B cell (primary cell): ENCODE measurements around the gene PERCC1. TPM values are rescaled to one million over a fixed set of nuclear protein-coding genes. Genes with fewer than 3 reads are reported as not detected.
"Not testable (repeated sequence)": the region's sequence is repeated elsewhere in the genome, so short reads cannot be mapped to it uniquely, and the experiment has no call there.

Experiments used
- ATAC-seq: fragments of 200-7000 bp; cut with Tn5 transposase; one replicate; pipeline ENCODE4 v1.10.0; 2021; ENCODE audit warnings: low read depth, mild to moderate bottlenecking, moderate number of reproducible peaks, moderate library complexity
- CTCF ChIA-PET: fragments of 350-600 bp; sonication (Branson Sonifier 250); formaldehyde crosslinking; loops from one replicate; lab custom pipeline; 2021; ENCODE audit warnings: antibody characterized with exemption, inconsistent platforms; lab: Charles Lee
- POLR2A ChIA-PET: fragments of 350-600 bp; sonication (Branson Sonifier 250); formaldehyde crosslinking; loops from one replicate; lab custom pipeline; 2021; ENCODE audit warnings: antibody characterized with exemption; lab: Charles Lee
- DNase-seq: peaks from one replicate; pipeline ENCODE4 v3.0.0; 2013
- H2AFZ ChIP-seq: 2 replicates; pipeline ENCODE4 v1.6.1; 2012; ENCODE audit warnings: mild to moderate bottlenecking, low read depth, low read length; ENCODE audit not compliant: insufficient read depth, poor library complexity, severe bottlenecking
- H3K27ac ChIP-seq, 2 donors: 1 replicate in 1 of 2; 2 replicates in 1 of 2; pipeline ENCODE4 v1.5.1; 2012 to 2013; ENCODE audit warnings: low read length in 2 of 2, mild to moderate bottlenecking in 2 of 2, moderate library complexity in 1 of 2
- H3K27me3 ChIP-seq, 4 experiments: fragments of 200-600 bp in 1 of 4; sonication (generic) in 1 of 4; replicated peaks in 1 of 4; 1 replicate in 2 of 4; 2 replicates in 2 of 4; pipeline versions ENCODE4 v1.6.1 to v1.7.0; 2013 to 2016; ENCODE audit warnings: low read length in 3 of 4, mild to moderate bottlenecking in 2 of 4, mixed read lengths in 1 of 4, moderate library complexity in 1 of 4; ENCODE audit not compliant: insufficient read depth in 4 of 4, control insufficient read depth in 3 of 4; ENCODE audit errors: control extremely low read depth in 1 of 4
- H3K36me3 ChIP-seq, 2 experiments: replicated peaks in 1 of 2; 1 replicate in 1 of 2; 2 replicates in 1 of 2; pipeline versions ENCODE4 v1.6.1 to v1.7.1; 2013; ENCODE audit warnings: low read length in 1 of 2; ENCODE audit not compliant: insufficient read depth in 2 of 2, control insufficient read depth in 1 of 2; ENCODE audit errors: control extremely low read depth in 1 of 2, extremely low read depth in 1 of 2
- H3K4me1 ChIP-seq, 2 donors: fragments of 200-600 bp in 1 of 2; sonication (generic) in 1 of 2; 1 replicate in 1 of 2; 2 replicates in 1 of 2; pipeline versions ENCODE4 v1.5.1 to v1.6.1; 2013 to 2017; ENCODE audit warnings: low read length in 2 of 2; ENCODE audit not compliant: control insufficient read depth in 2 of 2, insufficient read depth in 2 of 2
- H3K4me2 ChIP-seq: replicated peaks from 2 replicates; pipeline ENCODE3; 2012; ENCODE audit warnings: mild to moderate bottlenecking, low read depth, low read length; ENCODE audit not compliant: poor library complexity, severe bottlenecking
- H3K4me3 ChIP-seq, 5 experiments: fragments of 200-600 bp in 1 of 5; sonication (generic) in 1 of 5; 1 replicate in 3 of 5; 2 replicates in 2 of 5; pipeline versions ENCODE4 v1.5.1 to v1.7.0; 2011 to 2016; ENCODE audit warnings: low read length in 4 of 5, mild to moderate bottlenecking in 4 of 5, low read depth in 2 of 5, control low read depth in 1 of 5, moderate library complexity in 1 of 5; ENCODE audit not compliant: insufficient read depth in 1 of 5; ENCODE audit errors: control extremely low read depth in 1 of 5, extremely low read depth in 1 of 5
- H3K79me2 ChIP-seq: fragments of 200-600 bp; sonication (generic); one replicate; pipeline ENCODE4 v1.6.0; 2016; ENCODE audit warnings: low read length; ENCODE audit not compliant: control insufficient read depth, insufficient read depth
- H3K9ac ChIP-seq: fragments of 200-600 bp; sonication (generic); 2 replicates; pipeline ENCODE4 v1.6.1; 2017; ENCODE audit warnings: mild to moderate bottlenecking, low read length, moderate library complexity
- H3K9me3 ChIP-seq, 3 donors: one replicate each; pipeline versions ENCODE4 v1.6.1 to v1.7.1; 2013; ENCODE audit warnings: low read length in 2 of 3; ENCODE audit not compliant: control insufficient read depth in 2 of 3, insufficient read depth in 1 of 3; ENCODE audit errors: control extremely low read depth in 1 of 3
- H4K20me1 ChIP-seq: 2 replicates; pipeline ENCODE4 v1.6.0; 2012; ENCODE audit warnings: mild to moderate bottlenecking, low read length; ENCODE audit not compliant: insufficient read depth, control insufficient read depth, poor library complexity, severe bottlenecking
- H3K27ac Mint-ChIP-seq: one replicate; pipeline ENCODE4 v1.8.0; 2021; ENCODE audit warnings: mixed read lengths
- H3K27me3 Mint-ChIP-seq: one replicate; pipeline ENCODE4 v1.8.0; 2021; ENCODE audit warnings: mixed read lengths
- H3K4me1 Mint-ChIP-seq: one replicate; pipeline ENCODE4 v1.8.0; 2021; ENCODE audit warnings: mixed read lengths
- H3K4me3 Mint-ChIP-seq: one replicate; pipeline ENCODE4 v1.8.0; 2021; ENCODE audit warnings: mixed read lengths
- H3K9me3 Mint-ChIP-seq: one replicate; pipeline ENCODE4 v1.8.0; 2022; ENCODE audit warnings: mixed read lengths; ENCODE audit not compliant: insufficient read depth
- EZH2 ChIP-seq: IDR thresholded peaks from 2 replicates; pipeline ENCODE4 v1.6.1; 2012; ENCODE audit warnings: borderline replicate concordance, low read depth, mild to moderate bottlenecking, moderate library complexity, low read length; ENCODE audit not compliant: insufficient read depth, poor library complexity, severe bottlenecking
- WGBS: methylation state at CpG from one replicate; pipeline ENCODE4 v1.1.5; 2013; ENCODE audit warnings: missing lambda C conversion rate; ENCODE audit not compliant: insufficient coverage; 5-methylcytosine and 5-hydroxymethylcytosine counted together
- intact Hi-C: fragments of 100-400 bp; cut with micrococcal nuclease; formaldehyde crosslinking; loops from one replicate; pipeline ENCODE4 v1.10.0; 2022
- polyA plus RNA-seq: library from polyadenylated mRNA; depleted of rRNA; stranded (reverse); fragments of >200 nt; gene quantifications from 2 replicates; pipeline ENCODE4 v1.2.3, GENCODE V29; 2012
- total RNA-seq, 2 donors: library from RNA; stranded (reverse); fragments of 120-200 nt in 1 of 2; gene quantifications; 1 replicate in 1 of 2; 2 replicates in 1 of 2; pipeline versions ENCODE4 v1.2.3 to v1.2.4, GENCODE V29; 2013 to 2022
- TF ChIP-seq, protein P1 (sequence below): fragments of 200-600 bp; IDR thresholded peaks from one replicate; pipeline ENCODE4 v1.8.0; 2022; ENCODE audit warnings: antibody characterized with exemption, mild to moderate bottlenecking

The PERCC1 gene
- total and polyA plus RNA-seq, 2 donors (not counting 1 experiment from before 2014, with no cell fraction given) = 0.46 to 0.64 TPM

GRCh38 chr16:1468426-1468810 lies 37.5 kb downstream of the PERCC1 start:
- H3K9ac ChIP-seq = no peak overlapping the region

DNA sequence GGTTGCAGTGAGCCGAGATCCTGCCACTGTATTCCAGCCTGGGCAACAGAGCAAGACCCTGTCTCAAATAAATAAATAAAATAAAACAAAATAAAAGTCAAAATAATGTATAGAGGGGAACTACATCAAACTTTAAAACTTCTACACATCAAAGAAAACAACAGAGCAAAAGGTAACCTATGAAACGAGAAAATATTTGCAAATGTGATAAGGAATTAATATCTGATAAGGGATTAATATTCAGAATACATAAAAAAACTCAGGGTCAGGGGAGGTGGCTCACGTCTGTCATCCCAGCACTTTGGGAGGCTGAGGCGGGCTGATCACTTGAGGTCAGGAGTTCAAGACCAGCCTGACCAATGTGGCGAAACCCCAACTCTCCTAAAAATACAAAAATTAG lies 38.3 kb downstream of the PERCC1 start:
- H3K4me3 ChIP-seq, H2AFZ ChIP-seq, DNase-seq, POLR2A ChIA-PET, H3K9ac ChIP-seq, CTCF ChIA-PET, H3K9me3 ChIP-seq, ATAC-seq, H3K9me3 Mint-ChIP-seq, H3K36me3 ChIP-seq, H3K27me3 Mint-ChIP-seq, H3K27me3 ChIP-seq: not testable (repeated sequence)
- Histone ChIP-seq H3K4me2 (peak overlapping the region; percentile 97), H3K27ac (peak overlapping the region; percentile 76 to 96), H4K20me1 (peaks cover 50% of the 10 kb centered on the region), H3K4me1 (peaks cover 36 to 55% of the 10 kb centered on the region in 2 donors), H3K79me2 (peaks cover 100% of the 10 kb centered on the region)
- intact Hi-C loops = loop anchor here (1.0 kb wide), 1 partner anchor 10 kb away; no protein-coding TSS in a partner anchor
- Mint-ChIP-seq H3K27ac (peak overlapping the region; percentile 94), H3K4me1 (peaks cover 51% of the 10 kb centered on the region), H3K4me3 (peak overlapping the region; percentile 83)
- WGBS = 50% methylated on average over 1 of the region's 5 CpGs

More at GRCh38 chr16:1468426-1468810, 37.5 kb downstream of the PERCC1 start:
- no peaks in the 10 kb centered on the region for H3K27me3 ChIP-seq
- no peaks in the 10 kb centered on the region for H3K27me3 Mint-ChIP-seq
- H3K4me1 Mint-ChIP-seq = peaks cover 47% of the 10 kb centered on the region
- CTCF ChIA-PET = no interaction called here
- peaks cover 99% of the 10 kb centered on the region for H3K79me2 ChIP-seq
- peak overlapping the region; percentile 10 for H3K27ac Mint-ChIP-seq
- H3K27ac ChIP-seq = no peak overlapping the region
- H3K4me3 ChIP-seq = no peak overlapping the region
- POLR2A ChIA-PET = interaction anchor here (1.0 kb wide), 1 partner anchor 36 kb away, joined by 3 read pairs; no protein-coding TSS in a partner anchor
- 98% methylated on average over 18 of the region's 22 CpGs for WGBS
- H2AFZ ChIP-seq = no peak overlapping the region
- H3K4me3 Mint-ChIP-seq = no peak overlapping the region
- DNase-seq (no peak), ATAC-seq (no peak)
- H4K20me1 ChIP-seq = peaks cover 43% of the 10 kb centered on the region
- no peaks in the 10 kb centered on the region for H3K9me3 ChIP-seq
- intact Hi-C loops = no loop called here
- no peak for TF ChIP-seq EZH2
- TF ChIP-seq, protein P1, sequence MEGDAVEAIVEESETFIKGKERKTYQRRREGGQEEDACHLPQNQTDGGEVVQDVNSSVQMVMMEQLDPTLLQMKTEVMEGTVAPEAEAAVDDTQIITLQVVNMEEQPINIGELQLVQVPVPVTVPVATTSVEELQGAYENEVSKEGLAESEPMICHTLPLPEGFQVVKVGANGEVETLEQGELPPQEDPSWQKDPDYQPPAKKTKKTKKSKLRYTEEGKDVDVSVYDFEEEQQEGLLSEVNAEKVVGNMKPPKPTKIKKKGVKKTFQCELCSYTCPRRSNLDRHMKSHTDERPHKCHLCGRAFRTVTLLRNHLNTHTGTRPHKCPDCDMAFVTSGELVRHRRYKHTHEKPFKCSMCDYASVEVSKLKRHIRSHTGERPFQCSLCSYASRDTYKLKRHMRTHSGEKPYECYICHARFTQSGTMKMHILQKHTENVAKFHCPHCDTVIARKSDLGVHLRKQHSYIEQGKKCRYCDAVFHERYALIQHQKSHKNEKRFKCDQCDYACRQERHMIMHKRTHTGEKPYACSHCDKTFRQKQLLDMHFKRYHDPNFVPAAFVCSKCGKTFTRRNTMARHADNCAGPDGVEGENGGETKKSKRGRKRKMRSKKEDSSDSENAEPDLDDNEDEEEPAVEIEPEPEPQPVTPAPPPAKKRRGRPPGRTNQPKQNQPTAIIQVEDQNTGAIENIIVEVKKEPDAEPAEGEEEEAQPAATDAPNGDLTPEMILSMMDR = no peak
- no peak overlapping the region for H3K4me2 ChIP-seq
- H3K9me3 Mint-ChIP-seq = no peaks in the 10 kb centered on the region
- H3K36me3 ChIP-seq = peaks cover 1 to 11% of the 10 kb centered on the region in 2 experiments
- peaks cover 29 to 48% of the 10 kb centered on the region in 2 donors for H3K4me1 ChIP-seq
